Measurements from ENCODE around the gene TXNDC2. TPM values are rescaled to one million over a fixed set of nuclear protein-coding genes. Genes with fewer than 3 reads are reported as not detected.

Gene TXNDC2
- total RNA-seq (under 1 TPM; 0.21 to 0.65 TPM), polyA plus RNA-seq (not detected)
- long read RNA-seq, donor 1, result 0 reads
- long read RNA-seq, donor 2, result 0 reads

DNA sequence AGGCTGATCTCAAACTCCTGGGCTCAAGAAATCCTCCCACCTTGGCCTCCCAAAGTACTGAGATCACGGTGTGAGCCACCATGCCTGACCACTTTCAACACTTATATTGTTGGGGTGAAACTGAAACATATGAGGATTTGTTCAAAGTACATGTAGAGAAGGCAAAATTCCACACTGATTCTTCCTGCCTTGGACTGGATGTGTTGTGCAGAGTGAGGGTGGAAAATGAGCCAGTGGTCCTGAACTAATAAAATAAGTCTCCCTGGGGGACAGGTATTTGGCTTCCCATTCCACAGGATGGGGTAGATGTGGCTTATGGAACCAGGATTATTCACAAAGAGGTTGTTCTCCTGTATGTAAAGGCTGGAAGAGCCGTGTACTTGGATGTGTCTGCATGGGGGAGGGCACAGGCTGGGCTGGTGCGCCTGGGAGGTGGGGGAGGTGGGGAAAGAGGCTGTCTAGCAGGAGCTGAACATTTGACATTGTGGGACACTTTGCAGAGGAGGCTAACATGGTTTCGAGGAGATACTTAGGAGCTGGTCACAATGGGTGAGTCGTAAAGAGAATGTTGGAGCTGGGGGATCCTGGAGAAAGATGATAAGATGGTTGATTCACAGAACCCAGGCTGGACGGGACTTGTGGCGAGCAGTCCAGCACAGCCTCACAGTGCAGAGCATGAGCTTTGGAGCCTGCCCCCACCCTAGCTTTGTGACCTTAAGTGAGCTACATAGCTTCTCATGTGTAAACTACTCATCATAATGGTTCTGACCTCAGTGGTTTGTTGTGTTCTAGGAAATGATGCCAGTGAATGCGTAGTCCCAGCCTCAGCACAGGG, at the start of gene TXNDC2:
Gene TXNDC2 (plus strand): TSS at position 804 of the 835 bp plus-strand sequence. CDS start 708 bp downstream, outside the sequence.
- DNase-seq (no peak), ATAC-seq (ENCODE audit: low FRiP score) (no peak)
- Histone ChIP-seq H3K9me3 (ENCODE audit: control insufficient read depth, low read length) (no peaks in the 10 kb centered on the region), H3K4me3 (ENCODE audit: low read length in 2 of 2) (no peak within 1 kb of the TSS), H3K36me3 (ENCODE audit: control insufficient read depth in 1 of 2, insufficient read depth in 2 of 2, low read length in 1 of 2) (no peaks in the 10 kb centered on the region), H3K4me1 (ENCODE audit: control insufficient read depth in 1 of 2, insufficient read depth in 2 of 2, low read length in 2 of 2) (no peaks in the 10 kb centered on the region), H3K27me3 (ENCODE audit: control insufficient read depth in 1 of 2, insufficient read depth in 2 of 2, low read length in 1 of 2) (no peaks in the 10 kb centered on the region), H3K27ac (ENCODE audit: low read depth in 1 of 2, low read length in 2 of 2) (no peak within 1 kb of the TSS)
- intact Hi-C loops (cut with DNase I), result no loop called here
- WGBS, 2 donors, result 87 to 94% methylated on average over 8 of the region's 8 CpGs

DNA sequence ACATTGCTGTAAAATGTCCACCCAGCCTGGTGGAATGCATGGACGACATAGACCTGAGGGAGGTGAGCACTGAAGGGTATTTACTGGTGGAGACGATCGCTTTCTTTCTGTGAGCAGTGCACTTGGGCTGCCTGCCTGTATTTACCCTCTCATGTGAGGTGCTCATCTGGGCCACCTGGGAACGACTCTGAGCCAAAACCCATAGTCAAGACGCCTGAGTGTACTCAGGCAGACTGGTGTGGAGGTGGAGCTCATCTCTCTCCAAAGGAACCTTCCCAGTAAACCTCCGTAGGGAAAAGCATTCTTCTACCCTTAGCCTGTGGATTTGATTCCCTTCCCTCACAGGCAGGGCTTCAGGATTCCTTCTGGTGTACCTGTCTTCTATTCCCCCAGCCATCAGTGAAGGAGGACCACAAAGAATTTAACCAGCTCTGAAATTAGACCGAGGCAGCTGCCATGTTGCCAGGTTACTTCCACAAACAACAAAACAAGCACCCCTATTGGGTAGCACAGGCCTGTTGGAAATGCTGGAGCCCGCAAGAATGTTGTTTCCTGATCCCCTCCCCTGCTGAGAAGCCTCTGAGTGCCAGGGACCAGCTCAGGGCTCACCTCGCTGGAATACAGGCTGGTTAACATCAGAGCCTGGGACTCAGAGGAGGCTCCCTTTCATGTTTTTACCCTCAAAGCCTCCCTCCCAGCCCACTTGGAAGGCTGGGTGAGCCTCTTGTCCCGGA, 47.5 kb upstream of the TXNDC2 start:
- H3K27ac ChIP-seq (ENCODE audit: low read depth in 1 of 2, low read length in 2 of 2), result peak overlapping the region in 1 of 2 donors; percentile 26
- ATAC-seq (ENCODE audit: low FRiP score) (no peak), DNase-seq (no peak)
- H3K4me3 ChIP-seq (ENCODE audit: low read length in 2 of 2), result no peak overlapping the region
- intact Hi-C loops (cut with DNase I), result no loop called here
- peaks cover 0 to 2% of the 10 kb centered on the region in 2 donors for H3K4me1 ChIP-seq (ENCODE audit: control insufficient read depth in 1 of 2, insufficient read depth in 2 of 2, low read length in 2 of 2)
- 51 to 54% methylated on average over 10 of the region's 10 CpGs for WGBS, 2 donors
- H3K27me3 ChIP-seq (ENCODE audit: control insufficient read depth in 1 of 2, insufficient read depth in 2 of 2, low read length in 1 of 2), result no peaks in the 10 kb centered on the region
- no peaks in the 10 kb centered on the region for H3K9me3 ChIP-seq (ENCODE audit: control insufficient read depth, low read length)
- no peaks in the 10 kb centered on the region for H3K36me3 ChIP-seq (ENCODE audit: control insufficient read depth in 1 of 2, insufficient read depth in 2 of 2, low read length in 1 of 2)

DNA sequence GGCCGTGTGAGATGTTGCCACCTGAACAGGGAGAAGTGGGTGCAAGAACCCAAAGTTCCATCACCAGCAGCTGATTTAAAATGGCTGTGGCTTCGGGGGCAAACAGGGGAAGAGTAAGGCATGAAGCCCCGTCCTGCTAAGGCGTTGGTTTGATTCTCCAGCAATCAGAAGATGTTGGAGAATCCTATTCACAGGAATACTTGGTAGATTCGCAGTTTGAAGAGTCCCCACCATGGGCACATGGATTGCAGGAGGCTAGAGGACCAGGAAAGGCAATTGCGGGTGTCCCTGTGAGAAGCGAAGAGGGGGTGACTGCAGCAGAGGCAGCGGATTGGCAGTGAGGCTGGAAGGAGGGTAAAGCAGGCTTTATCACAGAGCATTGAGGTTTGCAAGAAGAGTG, 46.6 kb upstream of the TXNDC2 start:
- DNase-seq (no peak), ATAC-seq (ENCODE audit: low FRiP score) (no peak)
- H3K27ac ChIP-seq (ENCODE audit: low read depth in 1 of 2, low read length in 2 of 2), result peak overlapping the region in 1 of 2 donors; percentile 8
- H3K4me3 ChIP-seq (ENCODE audit: low read length in 2 of 2), result no peak overlapping the region
- intact Hi-C loops (cut with DNase I), result no loop called here
- 93 to 96% methylated on average over 8 of the region's 8 CpGs for WGBS, 2 donors
- no peaks in the 10 kb centered on the region for H3K36me3 ChIP-seq (ENCODE audit: control insufficient read depth in 1 of 2, insufficient read depth in 2 of 2, low read length in 1 of 2)
- H3K27me3 ChIP-seq (ENCODE audit: control insufficient read depth in 1 of 2, insufficient read depth in 2 of 2, low read length in 1 of 2), result no peaks in the 10 kb centered on the region
- H3K9me3 ChIP-seq (ENCODE audit: control insufficient read depth, low read length), result no peaks in the 10 kb centered on the region
- H3K4me1 ChIP-seq (ENCODE audit: control insufficient read depth in 1 of 2, insufficient read depth in 2 of 2, low read length in 2 of 2), result peaks cover 0 to 2% of the 10 kb centered on the region in 2 donors

DNA sequence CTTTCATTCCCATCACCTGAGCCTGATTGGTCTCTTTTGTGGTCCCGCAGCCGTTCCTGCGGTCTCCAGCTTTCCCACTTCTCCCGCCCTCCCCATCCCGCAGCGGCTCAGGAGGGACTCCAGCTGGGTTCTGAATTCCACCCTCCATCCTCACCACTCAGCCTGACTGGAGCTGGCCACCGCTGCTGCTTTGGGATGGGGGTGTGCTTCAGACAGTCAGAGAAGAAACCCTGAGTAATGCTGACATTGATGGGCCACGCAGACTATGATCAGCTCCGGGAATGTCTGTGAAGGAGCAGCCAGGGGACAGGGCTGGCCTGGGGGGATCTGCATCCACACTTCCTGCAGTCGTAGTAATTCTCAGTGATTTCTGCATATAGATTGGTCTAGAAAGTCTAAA, 45.9 kb upstream of the TXNDC2 start:
- H3K27ac ChIP-seq (ENCODE audit: low read depth in 1 of 2, low read length in 2 of 2), result no peak overlapping the region
- H3K36me3 ChIP-seq (ENCODE audit: control insufficient read depth in 1 of 2, insufficient read depth in 2 of 2, low read length in 1 of 2), result no peaks in the 10 kb centered on the region
- WGBS, 2 donors, result 88 to 91% methylated on average over 10 of the region's 10 CpGs
- peaks cover 0 to 2% of the 10 kb centered on the region in 2 donors for H3K4me1 ChIP-seq (ENCODE audit: control insufficient read depth in 1 of 2, insufficient read depth in 2 of 2, low read length in 2 of 2)
- H3K9me3 ChIP-seq (ENCODE audit: control insufficient read depth, low read length), result no peaks in the 10 kb centered on the region
- ATAC-seq (ENCODE audit: low FRiP score) (no peak), DNase-seq (no peak)
- intact Hi-C loops (cut with DNase I), result no loop called here
- no peak overlapping the region for H3K4me3 ChIP-seq (ENCODE audit: low read length in 2 of 2)
- H3K27me3 ChIP-seq (ENCODE audit: control insufficient read depth in 1 of 2, insufficient read depth in 2 of 2, low read length in 1 of 2), result no peaks in the 10 kb centered on the region

DNA sequence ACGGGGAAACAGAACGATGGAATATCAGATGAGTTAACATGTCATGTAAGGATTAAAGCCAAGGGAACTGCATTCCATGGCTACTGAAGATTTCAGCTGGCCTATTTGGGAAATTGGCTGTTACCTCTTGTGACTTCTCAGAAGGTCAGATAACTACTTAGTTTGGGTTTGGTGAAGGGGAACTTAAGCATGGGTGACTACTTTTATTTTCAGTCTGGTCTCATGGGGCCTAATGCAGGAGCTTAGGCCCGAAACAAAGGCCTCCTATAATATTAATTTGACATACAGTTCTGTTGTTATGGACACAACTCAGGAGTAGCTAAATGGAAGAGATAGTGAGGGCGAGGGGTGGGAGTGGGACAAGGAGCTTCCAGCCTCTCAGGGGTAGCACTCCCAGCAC, 44.0 kb upstream of the TXNDC2 start:
- H3K4me3 ChIP-seq (ENCODE audit: low read length in 2 of 2), result no peak overlapping the region
- H3K9me3 ChIP-seq (ENCODE audit: control insufficient read depth, low read length), result no peaks in the 10 kb centered on the region
- 77 to 82% methylated on average over 4 of the region's 4 CpGs for WGBS, 2 donors
- no peak for ATAC-seq (ENCODE audit: low FRiP score)
- DNase-seq, result no peak
- H3K36me3 ChIP-seq (ENCODE audit: control insufficient read depth in 1 of 2, insufficient read depth in 2 of 2, low read length in 1 of 2), result no peaks in the 10 kb centered on the region
- H3K4me1 ChIP-seq (ENCODE audit: control insufficient read depth in 1 of 2, insufficient read depth in 2 of 2, low read length in 2 of 2), result peaks cover 0 to 2% of the 10 kb centered on the region in 2 donors
- no peak overlapping the region for H3K27ac ChIP-seq (ENCODE audit: low read depth in 1 of 2, low read length in 2 of 2)
- intact Hi-C loops (cut with DNase I), result no loop called here
- no peaks in the 10 kb centered on the region for H3K27me3 ChIP-seq (ENCODE audit: control insufficient read depth in 1 of 2, insufficient read depth in 2 of 2, low read length in 1 of 2)

DNA sequence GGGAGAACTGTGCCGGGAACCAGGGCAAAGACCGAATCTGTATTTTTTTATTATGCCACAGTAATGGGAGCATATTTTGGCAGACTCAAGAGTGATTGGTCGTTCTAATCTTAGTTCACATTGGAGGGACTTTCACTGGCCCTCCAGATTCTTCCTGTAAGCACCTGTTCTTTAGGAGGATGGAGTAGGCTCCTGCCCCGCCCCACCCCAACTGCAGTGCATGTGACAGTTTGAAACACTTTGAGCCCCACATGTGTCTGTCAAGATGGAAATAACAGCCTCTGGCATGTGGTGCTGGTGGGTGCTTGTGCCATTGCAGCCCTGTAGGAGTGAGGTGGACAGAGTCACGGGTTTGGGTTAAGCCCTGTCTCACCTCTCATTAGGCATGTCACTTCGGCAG, 43.3 kb upstream of the TXNDC2 start:
- H3K9me3 ChIP-seq (ENCODE audit: control insufficient read depth, low read length), result no peaks in the 10 kb centered on the region
- H3K36me3 ChIP-seq (ENCODE audit: control insufficient read depth in 1 of 2, insufficient read depth in 2 of 2, low read length in 1 of 2), result no peaks in the 10 kb centered on the region
- no peaks in the 10 kb centered on the region for H3K27me3 ChIP-seq (ENCODE audit: control insufficient read depth in 1 of 2, insufficient read depth in 2 of 2, low read length in 1 of 2)
- no peak overlapping the region for H3K27ac ChIP-seq (ENCODE audit: low read depth in 1 of 2, low read length in 2 of 2)
- H3K4me3 ChIP-seq (ENCODE audit: low read length in 2 of 2), result no peak overlapping the region
- DNase-seq (no peak), ATAC-seq (ENCODE audit: low FRiP score) (no peak)
- intact Hi-C loops (cut with DNase I), result no loop called here
- WGBS, 2 donors, result 96% methylated on average over 6 of the region's 6 CpGs
- peaks cover 0 to 2% of the 10 kb centered on the region in 2 donors for H3K4me1 ChIP-seq (ENCODE audit: control insufficient read depth in 1 of 2, insufficient read depth in 2 of 2, low read length in 2 of 2)

DNA sequence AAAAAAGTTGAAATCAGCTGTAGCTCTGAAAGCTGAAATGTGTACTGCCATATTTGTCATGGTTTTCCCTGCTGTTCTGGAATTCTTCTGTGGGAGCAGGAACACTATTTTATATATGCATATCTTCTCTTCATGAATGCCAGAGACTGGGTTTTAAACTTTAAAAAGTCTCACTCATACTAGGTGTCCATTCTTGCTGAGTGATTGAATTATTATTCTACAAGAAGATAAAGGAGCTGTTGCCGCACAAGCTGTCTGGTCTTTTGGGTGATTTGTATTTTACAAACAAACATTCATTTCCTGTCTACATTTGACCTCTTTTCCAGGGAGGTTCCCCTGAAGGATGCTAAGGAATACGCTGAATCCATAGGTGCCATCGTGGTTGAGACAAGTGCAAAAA, 40.5 kb upstream of the TXNDC2 start:
- Histone ChIP-seq H3K36me3 (ENCODE audit: control insufficient read depth in 1 of 2, insufficient read depth in 2 of 2, low read length in 1 of 2) (no peaks in the 10 kb centered on the region), H3K27ac (ENCODE audit: low read depth in 1 of 2, low read length in 2 of 2) (no peak overlapping the region), H3K9me3 (ENCODE audit: control insufficient read depth, low read length) (no peaks in the 10 kb centered on the region), H3K27me3 (ENCODE audit: control insufficient read depth in 1 of 2, insufficient read depth in 2 of 2, low read length in 1 of 2) (no peaks in the 10 kb centered on the region), H3K4me1 (ENCODE audit: control insufficient read depth in 1 of 2, insufficient read depth in 2 of 2, low read length in 2 of 2) (peaks cover 0 to 6% of the 10 kb centered on the region in 2 donors), H3K4me3 (ENCODE audit: low read length in 2 of 2) (no peak overlapping the region)
- no peak for ATAC-seq (ENCODE audit: low FRiP score)
- intact Hi-C loops (cut with DNase I), result no loop called here
- WGBS, 2 donors, result 60 to 73% methylated on average over 3 of the region's 3 CpGs
- DNase-seq, result no peak

DNA sequence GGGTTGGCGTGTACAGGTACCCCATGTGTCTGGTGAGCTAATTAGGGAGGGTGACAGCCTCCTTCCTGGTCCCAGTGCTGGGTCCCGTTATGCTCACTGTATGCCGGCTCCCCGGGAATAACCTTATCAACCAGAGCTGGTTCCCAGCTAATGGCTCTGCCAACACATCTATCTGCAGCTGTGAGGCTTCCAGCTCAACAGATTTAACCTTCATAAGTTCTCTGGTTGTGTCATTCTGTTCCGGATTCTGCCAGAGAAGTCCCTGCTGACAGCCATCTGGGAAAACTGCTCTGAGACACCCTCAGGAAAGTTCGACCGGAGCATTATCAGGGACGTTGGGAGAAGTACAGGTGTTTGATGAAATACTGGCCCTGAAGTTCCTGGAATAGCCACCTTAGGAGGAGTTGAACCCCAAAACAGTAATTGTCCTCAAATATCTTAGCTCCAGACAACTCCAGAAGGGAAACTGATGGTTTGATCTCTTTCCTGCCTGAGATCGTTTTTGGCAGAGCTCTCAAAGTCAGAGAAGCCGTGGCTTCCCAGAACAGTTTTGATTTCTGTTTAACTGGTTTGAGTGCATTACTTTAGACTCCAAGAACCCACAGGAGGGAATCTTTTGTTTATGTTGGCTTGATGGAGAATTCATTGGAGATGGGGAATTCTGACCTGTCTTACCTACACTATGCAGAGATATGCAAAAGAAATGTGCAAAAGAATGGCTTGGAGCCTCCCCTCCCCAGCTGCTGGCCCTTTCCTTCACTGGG, 39.4 kb upstream of the TXNDC2 start:
- no peak for ATAC-seq (ENCODE audit: low FRiP score)
- intact Hi-C loops (cut with DNase I), result no loop called here
- Histone ChIP-seq H3K4me1 (ENCODE audit: control insufficient read depth in 1 of 2, insufficient read depth in 2 of 2, low read length in 2 of 2) (peaks cover 0 to 6% of the 10 kb centered on the region in 2 donors), H3K27me3 (ENCODE audit: control insufficient read depth in 1 of 2, insufficient read depth in 2 of 2, low read length in 1 of 2) (no peaks in the 10 kb centered on the region), H3K9me3 (ENCODE audit: control insufficient read depth, low read length) (no peaks in the 10 kb centered on the region), H3K36me3 (ENCODE audit: control insufficient read depth in 1 of 2, insufficient read depth in 2 of 2, low read length in 1 of 2) (no peaks in the 10 kb centered on the region), H3K27ac (ENCODE audit: low read depth in 1 of 2, low read length in 2 of 2) (peak overlapping the region in 1 of 2 donors; percentile 8), H3K4me3 (ENCODE audit: low read length in 2 of 2) (no peak overlapping the region)
- no peak for DNase-seq
- WGBS, 2 donors, result 22 to 24% methylated on average over 9 to 10 of the region's 10 CpGs
